Activated naive CD8-positive, alpha-beta T cell treated with anti-CD3 and anti-CD28 coated beads, Interleukin-2, amount 50 U/mL, for 16 hours (primary cell): Measurements from ENCODE around the gene SHISA5.
"Not testable (repeated sequence)": the region's sequence is repeated elsewhere in the genome, so short reads cannot be mapped to it uniquely, and the experiment has no call there.

Source experiments
- DNase-seq: peaks from one replicate; pipeline ENCODE4 v3.0.0-alpha.2; 2020; ENCODE audit warnings: low read depth, low spot score

Gene SHISA5

GRCh38 chr3:48477959-48478520, 25.9 kb downstream of the SHISA5 start:
- no peak for DNase-seq

- no peak for DNase-seq
These were observed 27.4 kb downstream of the SHISA5 start for GRCh38 chr3:48476426-48477053.

DNA sequence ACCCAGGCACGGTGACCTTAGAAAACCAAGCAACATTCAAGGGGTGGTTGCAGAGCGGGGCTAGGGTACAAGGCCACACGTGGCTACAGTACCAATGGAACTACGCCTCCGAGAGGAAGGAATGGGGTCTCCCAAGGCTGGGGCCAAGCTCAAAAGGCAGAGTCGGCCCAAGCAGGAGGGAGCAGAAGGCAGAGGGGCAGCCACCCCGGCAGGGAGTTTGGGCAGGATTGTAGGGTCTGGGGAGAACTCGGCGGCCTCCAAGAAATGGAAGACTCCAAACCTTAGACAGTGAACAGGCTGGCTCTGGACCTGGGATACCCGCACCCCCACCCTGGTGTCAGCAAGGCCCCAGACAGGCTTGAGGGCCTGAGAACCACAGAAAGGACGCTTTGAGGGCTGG, 28.8 kb downstream of the SHISA5 start:
- no peak for DNase-seq

GRCh38 chr3:48474619-48475018, 29.4 kb downstream of the SHISA5 start:
- no peak for DNase-seq

DNA sequence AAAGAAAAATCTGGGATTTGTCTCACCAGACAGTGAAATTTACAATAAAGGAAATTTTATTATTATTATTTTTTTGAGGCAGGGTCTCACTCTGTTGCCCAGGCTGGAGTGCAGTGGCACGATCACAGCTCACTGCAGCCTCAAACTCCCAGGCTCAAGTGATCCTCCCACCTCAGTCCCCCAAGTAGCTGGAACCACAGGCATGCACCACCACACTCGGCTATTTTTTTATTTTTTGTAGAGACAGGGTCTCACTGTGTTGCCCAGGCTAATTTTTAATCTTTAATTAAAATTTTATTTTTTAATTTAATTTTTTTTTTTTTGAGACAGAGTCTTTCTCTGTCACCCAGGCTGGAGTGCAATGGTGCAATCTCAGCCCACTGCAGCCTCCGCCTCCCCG, 29.9 kb downstream of the SHISA5 start:
- DNase-seq = not testable (repeated sequence)

- no peak for DNase-seq
These were observed 30.4 kb downstream of the SHISA5 start for GRCh38 chr3:48473617-48473952.

GRCh38 chr3:48472923-48473616, 30.9 kb downstream of the SHISA5 start:
- peak; percentile 90 for DNase-seq

DNA sequence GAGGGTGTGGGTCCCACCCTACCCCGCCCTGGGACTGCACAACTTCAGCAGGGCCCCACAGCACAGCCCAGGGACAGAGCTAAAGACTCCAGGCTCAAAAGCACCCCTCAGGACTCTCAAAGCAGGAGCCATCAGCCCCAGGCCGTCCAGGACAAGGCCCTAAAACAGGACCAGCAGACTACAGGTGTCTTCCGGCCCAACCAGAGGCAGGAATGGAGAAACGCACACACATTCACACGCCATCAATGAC, 31.4 kb downstream of the SHISA5 start:
- no peak for DNase-seq

GRCh38 chr3:48470286-48470685, 33.7 kb downstream of the SHISA5 start:
- DNase-seq = no peak

- DNase-seq = no peak
These were observed 34.7 kb downstream of the SHISA5 start for GRCh38 chr3:48469046-48469915.

- no peak for DNase-seq
These were observed 35.6 kb downstream of the SHISA5 start for GRCh38 chr3:48468329-48468731.

GRCh38 chr3:48467473-48468267, 36.3 kb downstream of the SHISA5 start:
- no peak for DNase-seq

- DNase-seq = no peak
These were observed 36.9 kb downstream of the SHISA5 start for GRCh38 chr3:48467110-48467454.

DNA sequence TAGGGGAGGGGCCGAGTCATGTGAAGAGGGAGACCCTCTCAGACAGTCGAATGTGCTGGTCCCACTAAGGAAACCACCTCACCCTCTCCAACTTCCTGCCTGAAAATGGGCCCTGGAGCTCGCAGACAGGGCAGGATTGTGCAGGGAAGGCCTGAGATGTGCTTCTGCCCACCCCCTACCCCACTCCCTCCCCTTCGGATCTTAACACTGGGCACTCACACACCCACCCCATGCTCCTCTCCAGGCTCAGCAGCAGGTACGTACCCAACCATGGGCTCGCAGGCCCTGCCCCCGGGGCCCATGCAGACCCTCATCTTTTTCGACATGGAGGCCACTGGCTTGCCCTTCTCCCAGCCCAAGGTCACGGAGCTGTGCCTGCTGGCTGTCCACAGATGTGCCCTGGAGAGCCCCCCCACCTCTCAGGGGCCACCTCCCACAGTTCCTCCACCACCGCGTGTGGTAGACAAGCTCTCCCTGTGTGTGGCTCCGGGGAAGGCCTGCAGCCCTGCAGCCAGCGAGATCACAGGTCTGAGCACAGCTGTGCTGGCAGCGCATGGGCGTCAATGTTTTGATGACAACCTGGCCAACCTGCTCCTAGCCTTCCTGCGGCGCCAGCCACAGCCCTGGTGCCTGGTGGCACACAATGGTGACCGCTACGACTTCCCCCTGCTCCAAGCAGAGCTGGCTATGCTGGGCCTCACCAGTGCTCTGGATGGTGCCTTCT, 37.4 kb downstream of the SHISA5 start:
- DNase-seq = no peak

DNA sequence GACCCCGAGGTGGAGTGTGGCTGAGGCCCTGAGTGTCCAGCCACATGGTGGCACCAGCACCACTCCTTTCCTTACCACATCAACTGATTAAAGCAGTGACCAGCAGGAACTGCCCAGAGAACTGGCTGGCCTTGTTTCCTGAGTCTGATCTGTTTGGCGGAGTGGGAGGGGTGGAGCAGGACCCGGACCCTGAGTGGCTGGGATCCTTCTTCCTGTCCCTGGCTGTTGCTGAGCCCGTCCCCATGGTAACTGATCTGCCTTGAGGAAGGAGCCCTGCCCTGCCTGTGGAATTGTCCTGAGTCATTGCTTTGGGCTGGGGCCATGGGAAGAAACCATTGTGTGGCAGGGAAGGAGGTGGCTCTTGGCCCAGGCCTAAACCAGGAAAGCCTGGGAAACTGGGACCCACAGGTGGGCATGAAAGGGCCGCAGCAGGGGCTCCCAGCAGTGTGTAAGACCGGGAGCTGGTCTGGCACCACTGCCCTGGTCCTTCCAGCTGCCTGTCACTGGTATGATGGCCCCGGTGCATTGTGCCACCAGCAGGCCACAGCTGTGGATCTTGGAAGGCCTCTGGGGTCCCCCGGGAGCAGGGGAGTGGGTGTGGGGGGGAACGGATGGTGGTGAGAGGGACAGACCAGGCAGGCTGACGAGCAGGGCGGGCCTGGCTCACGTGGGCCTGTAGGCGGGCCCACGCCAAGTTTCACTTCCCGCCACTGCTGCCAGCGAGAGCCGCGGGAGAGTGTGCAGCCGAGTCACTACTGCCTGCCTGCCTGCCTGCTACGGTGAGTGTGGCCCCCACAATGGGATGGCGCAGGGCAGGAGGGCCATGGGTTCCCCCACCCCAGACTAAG, 38.2 kb downstream of the SHISA5 start:
- peak; percentile 46 for DNase-seq

- no peak for DNase-seq
These were observed 38.8 kb downstream of the SHISA5 start for GRCh38 chr3:48465237-48465530.

DNA sequence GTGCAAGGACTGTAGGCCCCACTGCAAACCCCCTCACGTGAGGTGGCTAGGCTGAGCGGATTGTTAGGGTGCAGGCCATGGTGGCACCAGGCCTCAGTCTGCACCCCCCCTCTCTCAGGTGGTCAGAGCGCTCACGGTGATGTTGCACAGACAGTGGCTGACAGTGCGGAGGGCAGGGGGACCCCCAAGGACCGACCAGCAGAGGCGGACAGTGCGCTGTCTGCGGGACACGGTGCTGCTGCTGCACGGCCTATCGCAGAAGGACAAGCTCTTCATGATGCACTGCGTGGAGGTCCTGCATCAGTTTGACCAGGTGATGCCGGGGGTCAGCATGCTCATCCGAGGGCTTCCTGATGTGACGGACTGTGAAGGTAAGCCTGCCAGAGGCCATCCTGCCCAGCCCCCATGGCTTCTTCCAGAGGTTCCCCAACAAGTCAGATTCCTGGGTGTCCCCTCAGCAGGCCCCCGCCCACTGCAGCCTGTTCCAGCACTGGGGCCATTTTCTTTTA, 39.2 kb downstream of the SHISA5 start:
- DNase-seq = no peak

GRCh38 chr3:48463703-48464102, 40.3 kb downstream of the SHISA5 start:
- no peak for DNase-seq

- DNase-seq = not testable (repeated sequence)
These were observed 42.2 kb downstream of the SHISA5 start for GRCh38 chr3:48461767-48462166.

DNA sequence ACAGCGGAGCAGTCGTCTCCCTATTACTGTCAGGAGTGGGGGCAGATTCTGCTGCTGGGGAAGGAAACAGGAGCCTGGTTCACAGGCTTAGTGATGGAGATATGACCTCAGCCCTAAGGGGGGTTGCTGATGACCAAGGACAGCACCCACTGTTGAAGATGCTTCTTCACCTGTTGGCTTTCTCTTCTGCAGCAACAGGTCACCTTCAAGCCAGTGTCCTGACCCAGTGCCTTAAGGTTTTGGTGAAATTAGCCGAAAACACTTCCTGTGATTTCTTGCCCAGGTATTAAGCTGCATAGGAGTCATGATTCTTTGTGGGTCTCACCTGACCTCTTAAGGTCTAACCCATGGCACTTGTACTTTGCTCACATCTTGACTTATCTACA, 43.5 kb downstream of the SHISA5 start:
- DNase-seq = no peak
